GM19023 (cell line): Measurements from ENCODE around the gene TXNDC11.

ENCODE experiments used
- ATAC-seq: cut with Tn5 transposase; IDR thresholded peaks from one replicate; pipeline ENCODE4 v1.9.1; 2021; ENCODE audit warnings: mild to moderate bottlenecking, moderate library complexity; ENCODE audit not compliant: unreplicated experiment

Gene TXNDC11

GRCh38 chr16:11675561-11676511 lies 66.8 kb downstream of the TXNDC11 start:
- no peak for ATAC-seq

GRCh38 chr16:11674818-11675560 lies 67.7 kb downstream of the TXNDC11 start:
- no peak for ATAC-seq

DNA sequence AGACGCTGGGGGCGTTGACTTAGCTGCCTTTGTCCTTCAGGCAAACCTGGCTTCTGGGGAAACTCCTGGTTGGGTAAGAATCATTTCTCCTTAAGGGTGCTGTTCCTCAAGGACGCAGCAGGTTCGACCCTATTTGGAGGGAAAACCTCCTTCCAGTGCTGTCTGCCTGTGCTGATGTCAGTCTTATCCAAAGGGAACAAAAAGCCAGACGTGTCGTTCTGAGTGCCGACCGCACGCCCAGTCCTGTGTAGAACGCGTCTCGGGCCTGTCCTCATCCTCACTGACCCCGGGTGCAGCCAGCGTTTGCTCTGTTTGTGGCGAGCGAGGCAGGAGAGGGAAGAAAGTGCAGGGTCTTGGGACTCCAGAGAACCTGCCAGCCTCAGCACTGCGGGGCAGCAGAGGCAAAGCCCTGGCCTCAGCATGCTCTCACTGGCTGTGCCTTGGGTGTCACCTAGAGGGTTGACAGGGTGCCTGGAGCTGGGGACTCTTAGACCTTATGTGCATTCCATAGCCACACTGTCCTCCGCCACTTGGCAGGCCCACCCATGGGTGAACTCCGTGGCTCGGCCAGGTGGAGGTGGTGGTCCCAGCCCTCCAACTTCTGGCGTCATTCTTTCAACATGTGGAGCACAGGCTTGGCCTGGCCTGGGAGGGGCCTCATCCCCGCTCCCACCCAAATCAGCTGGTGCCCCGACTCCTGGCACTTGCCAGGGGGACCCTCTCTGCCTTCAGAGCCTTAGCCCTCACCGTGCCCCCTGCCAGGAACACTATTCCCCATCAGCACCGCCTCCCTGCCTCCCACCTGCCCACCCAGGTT lies 68.4 kb downstream of the TXNDC11 start:
- ATAC-seq: no peak

DNA sequence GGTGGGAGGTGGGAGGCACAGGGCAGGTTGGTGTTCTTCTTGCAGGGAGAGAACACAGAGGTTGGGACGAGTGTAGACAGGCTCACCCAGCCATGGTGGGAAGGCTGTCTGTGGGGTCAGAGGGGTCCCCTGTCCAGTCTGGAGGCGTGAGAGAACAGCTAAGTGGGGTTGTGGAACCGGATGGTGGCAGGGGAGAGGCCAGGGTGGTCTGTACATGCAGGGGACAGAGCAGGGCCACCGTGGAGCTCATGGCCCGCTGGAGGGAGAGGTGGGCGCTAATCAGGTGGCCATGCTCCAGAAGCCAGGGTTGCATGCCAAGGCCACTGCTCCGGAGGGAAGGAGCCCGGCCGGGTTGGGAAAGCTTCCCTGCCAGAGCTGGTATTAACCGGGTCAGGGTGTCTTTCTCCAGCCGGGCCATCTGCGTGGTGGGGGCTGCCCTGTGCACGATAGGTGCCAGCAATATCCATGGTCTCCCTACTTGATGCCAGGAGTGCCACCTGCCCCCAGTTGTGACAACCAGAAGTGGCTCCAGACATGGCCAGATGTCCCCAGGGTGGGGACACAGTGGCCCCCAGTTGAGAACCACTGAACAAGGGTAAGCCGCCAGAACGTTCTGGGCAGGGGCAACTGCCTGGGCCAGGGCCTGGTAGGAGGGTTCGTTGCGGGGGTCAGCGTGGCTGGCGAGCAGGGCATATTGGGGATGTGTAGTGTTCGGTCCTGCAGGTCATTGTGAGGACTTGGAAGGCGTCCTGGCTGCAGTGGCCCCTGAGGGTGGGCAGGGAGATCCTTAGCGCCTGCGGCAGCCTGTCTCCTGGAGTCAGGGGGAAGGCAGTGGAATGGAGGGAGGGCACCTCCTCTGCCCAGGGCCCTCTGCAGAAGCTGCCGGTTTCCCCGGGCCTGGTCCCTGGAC lies 69.3 kb downstream of the TXNDC11 start:
- no peak for ATAC-seq

GRCh38 chr16:11672206-11673090 lies 70.2 kb downstream of the TXNDC11 start:
- no peak for ATAC-seq

GRCh38 chr16:11671676-11672075 lies 71.0 kb downstream of the TXNDC11 start:
- no peak for ATAC-seq

- no peak for ATAC-seq
Measured at GRCh38 chr16:11671271-11671670, 71.4 kb downstream of the TXNDC11 start.

- ATAC-seq: peak; percentile 40
Measured at GRCh38 chr16:11670171-11671131, 72.2 kb downstream of the TXNDC11 start.

DNA sequence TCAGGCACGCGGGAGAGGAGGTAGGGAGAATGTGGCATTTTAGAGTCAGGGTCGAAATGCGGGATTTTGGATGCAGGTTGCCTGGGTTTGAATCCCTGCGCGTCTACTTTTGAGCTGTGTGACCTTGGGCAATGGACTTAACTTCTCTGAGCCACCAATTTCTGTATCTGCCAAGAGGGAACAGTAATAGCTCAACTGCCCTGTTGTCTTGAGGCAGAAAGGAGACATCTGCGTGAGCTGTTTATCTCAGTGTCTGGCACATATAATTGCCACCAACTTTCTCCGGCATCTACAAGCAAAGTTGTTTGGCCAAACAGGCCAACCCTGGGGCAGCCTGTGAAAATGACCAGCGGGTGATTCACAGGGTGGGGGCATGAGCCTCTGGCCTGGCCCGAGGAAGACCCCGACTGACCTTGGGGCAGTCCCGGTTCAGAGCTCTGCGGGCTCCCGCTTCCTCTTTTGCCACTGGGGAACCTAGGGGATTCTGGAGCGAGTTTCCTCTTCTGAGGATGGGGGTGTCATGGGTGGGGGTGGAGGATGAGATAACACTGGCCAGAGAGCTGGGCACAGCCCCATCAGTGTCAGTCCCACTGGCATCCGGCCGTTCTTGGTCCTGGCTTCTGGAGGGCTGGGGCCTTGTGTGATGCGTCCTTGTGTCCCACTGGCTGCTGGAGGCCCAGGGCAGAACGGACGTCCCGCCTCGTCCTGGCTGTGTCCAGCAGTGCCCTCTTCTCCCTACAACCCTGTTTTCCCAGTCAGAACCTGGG lies 73.1 kb downstream of the TXNDC11 start:
- ATAC-seq: no peak

GRCh38 chr16:11668623-11669379 lies 73.9 kb downstream of the TXNDC11 start:
- no peak for ATAC-seq

- ATAC-seq: peak; percentile 59
Measured at GRCh38 chr16:11667824-11668622, 74.6 kb downstream of the TXNDC11 start, which contains the start of gene SNN. SNN (plus strand) TSS chr16:11668455; CDS start chr16:11676060, 7,605 bp downstream.

DNA sequence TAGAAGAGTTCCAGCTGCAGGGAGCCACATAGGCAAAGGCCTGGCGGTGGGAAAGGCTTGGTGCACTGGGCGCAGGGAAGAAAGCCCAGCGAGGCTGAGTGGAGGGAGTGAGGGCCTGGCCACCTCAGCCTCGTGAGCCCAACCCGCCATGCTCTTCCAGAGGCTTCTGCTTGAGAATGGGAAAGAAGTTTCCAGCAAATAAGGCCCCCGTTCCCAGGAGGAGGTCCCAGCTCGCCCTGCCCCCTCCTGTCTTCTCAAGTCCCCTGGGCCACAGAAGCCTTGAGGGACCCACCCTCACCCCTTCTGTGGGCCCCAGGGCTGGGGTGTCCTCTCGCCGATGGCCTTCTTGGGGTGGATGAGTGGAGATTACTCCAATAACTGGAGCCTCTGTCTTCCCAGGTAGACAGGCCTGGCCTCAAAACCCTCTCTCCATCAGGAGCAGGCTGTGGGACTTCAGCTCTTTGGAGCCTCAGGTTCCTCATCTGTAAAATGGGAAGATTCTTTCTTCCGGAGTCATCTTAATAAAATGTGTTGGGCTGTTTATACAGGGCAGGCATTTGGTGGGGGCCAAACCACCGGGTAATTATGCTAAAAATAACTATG lies 75.3 kb downstream of the TXNDC11 start:
- no peak for ATAC-seq

DNA sequence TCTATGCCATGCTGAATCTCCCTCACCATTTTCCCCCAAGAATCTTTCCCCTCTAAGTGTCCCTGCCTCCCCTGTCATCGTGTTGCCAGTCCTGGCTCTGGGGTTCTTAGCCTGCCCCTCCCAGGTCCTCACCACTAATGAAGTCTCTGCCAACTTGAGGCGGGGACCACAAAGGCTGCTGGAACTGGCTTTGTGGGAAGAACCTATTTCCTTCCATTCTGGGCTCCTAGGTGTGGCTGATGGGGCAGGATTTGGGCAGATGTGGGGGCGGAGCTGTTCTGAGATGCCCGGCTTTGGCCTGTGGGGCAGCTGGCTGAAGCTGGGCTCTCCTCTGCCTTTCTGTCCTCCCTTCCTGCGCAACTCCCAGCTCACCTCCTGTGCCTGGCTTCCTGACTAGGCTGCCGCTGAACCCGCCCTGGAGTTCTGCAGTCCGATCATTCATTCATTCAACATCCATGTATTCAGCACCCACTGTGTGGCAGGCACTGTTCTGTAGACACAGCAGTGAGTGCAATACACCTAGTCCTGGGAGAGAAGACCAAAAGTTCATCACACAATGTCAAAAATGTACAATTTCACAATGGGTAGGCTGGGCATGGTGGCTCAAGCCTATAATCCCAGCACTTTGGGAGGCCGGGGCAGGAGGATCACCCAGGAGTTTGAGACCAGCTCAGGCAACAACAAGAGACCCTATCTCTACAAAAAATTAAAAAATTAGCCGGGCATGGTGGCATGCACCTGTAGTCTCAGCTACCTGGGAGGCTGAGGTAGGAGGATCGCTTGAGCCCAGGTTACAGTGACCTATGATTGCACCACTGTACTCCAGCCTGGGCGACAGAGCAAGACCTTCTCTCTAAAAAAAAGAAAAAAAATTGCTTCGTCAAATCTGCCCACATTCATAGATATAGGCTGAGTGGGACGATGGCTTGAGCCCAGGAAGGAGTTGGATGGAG lies 76.3 kb downstream of the TXNDC11 start:
- ATAC-seq: no peak

DNA sequence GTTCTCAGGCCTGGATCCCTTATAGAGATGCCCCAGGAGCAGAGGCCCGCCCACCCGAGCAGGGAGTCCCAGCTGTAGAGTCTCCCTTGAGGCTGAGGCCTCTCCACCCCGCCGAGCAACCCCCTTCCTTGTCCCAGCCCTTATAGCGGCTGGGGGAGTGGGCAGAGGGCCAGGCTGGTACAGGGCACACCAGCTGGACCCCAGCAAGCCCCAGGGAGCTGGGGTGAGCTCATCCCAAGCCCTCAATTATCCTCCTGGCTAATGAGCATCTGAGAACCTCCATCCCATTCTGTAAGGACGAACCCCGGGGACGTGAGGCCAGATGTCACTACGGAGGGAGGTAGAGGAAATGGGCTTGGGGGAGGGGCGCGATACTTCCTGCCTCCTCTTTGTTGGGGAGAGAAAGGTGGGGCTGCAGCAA lies 77.6 kb downstream of the TXNDC11 start:
- ATAC-seq: no peak
